ENCODE measurements around the gene MLX.
"Not testable (repeated sequence)": the region's sequence is repeated elsewhere in the genome, so short reads cannot be mapped to it uniquely, and the experiment has no call there.

MLX gene

GRCh38 chr17:42553161-42553818 lies 13.6 kb upstream of the MLX start:
- intact Hi-C loops (cut with DNase I), result no loop called here
- DNase-seq, result peak in 2 of 10 donors; percentile 72 to 79

- peak in 1 of 10 donors; percentile 72 for DNase-seq
- intact Hi-C loops (cut with DNase I), result no loop called here
These were observed 13.0 kb upstream of the MLX start for GRCh38 chr17:42553866-42554249.

DNA sequence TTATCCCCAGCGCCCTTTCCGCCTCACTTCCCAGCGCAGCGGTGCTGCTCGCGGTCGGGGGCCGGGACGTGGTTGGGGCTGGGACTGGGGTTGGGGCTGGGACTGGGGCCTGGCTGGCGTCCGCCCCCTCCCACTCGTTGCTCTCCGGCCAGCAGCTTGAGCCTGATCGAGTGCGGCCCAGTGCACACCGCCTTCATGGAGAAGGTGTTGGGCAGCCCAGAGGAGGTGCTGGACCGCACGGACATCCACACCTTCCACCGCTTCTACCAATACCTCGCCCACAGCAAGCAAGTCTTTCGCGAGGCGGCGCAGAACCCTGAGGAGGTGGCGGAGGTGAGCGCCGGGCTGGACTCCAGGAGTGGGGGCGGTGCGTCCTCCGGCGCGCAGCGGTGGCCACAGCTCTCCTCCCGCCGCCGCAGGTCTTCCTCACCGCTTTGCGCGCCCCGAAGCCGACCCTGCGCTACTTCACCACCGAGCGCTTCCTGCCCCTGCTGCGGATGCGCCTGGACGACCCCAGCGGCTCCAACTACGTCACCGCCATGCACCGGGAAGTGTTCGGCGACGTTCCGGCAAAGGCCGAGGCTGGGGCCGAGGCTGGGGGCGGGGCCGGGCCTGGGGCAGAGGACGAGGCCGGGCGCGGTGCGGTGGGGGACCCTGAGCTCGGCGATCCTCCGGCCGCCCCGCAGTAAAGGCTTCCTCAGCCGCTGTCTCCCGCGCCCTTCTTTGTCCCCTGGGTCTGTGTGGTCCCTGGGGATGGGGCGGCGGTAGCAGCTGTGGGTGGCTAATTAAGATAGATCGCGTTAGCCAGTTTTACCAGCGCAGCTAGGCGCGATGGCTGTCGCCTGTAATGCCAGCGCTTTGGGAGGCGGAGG lies 12.4 kb upstream of the MLX start:
- intact Hi-C loops (cut with DNase I), result no loop called here
- peak; percentile 82 to 98 (median 92) for DNase-seq

DNA sequence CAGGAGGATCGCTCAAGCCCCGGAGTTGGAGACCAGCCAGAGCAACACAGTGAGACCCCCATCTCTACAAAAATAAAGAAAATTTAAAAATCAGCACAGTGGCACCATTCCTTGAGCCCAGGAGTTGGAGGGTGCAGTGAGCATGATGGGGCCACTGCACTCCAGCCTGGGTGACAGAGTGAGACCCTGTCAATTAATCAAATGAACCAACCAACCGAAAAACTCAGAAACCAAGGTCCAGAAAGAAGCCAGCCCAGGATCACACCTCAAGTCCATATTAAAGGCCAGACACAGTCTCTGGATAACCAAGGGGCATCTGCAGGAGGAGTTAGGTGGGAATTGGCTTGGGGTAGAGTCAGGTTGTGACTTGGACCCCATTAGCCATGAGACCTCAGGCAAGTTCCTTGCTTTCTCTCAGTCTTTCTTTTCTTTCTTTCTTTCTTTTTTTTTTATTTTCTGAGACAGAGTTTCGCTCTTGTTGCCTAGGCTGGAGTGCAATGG lies 11.7 kb upstream of the MLX start:
- intact Hi-C loops (cut with DNase I), result no loop called here
- peak in 1 of 10 donors; percentile 15 for DNase-seq

DNA sequence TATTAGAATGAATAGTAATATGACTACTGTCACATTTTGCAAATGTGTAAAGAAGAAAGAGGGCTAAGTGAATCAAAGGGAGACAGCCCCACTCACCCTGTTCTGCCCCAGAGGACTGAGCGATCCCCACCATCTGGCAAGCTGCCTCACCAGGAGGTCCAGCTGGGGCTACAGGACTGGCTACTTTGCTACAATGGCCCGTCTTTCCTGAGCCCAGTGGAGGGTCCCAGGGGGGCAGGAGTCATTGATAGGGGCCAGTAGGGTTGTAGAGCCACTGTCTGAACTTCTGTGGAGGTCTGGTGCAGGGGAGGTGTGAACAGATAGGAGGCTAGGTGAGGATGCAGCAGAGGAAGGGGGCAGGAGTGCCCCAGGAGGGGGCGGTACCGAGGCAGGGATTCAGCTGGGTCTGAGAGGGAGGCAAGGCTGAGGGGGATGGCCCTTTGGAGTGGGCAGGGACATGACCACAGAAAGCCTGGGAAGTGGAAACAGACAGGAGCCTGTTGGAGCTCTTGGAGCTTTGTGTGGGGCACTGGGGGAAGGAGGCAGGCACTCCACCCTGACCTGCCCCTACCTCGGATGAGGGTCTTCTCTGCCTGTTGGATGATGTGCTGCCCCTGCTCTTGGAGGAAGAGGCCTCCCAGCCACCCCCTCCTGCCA lies 10.8 kb upstream of the MLX start:
- DNase-seq, result peak in 1 of 10 donors; percentile 85
- intact Hi-C loops (cut with DNase I), result not testable (repeated sequence)

- DNase-seq, result peak in 1 of 10 donors; percentile 29
- intact Hi-C loops (cut with DNase I), result no loop called here
These were observed 7.8 kb upstream of the MLX start for GRCh38 chr17:42559075-42559474.

DNA sequence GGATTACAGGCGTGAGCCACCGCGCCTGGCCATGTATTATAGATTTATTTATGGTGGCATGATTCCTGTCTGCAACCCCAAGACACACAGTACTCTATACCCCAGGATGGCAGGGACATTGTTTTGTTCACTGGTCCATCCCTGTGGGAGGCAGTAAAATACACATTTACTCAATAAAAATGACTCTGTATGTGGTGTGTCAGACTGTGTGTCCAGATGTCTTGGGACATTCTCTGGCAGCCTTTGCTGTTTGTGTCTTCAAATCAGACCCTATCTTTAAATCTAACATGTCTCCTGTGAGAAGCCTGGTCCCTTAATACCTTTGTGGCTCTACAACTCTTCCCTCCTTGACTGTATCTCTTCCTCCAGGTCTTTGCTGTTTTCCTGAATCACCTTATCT lies 6.7 kb upstream of the MLX start:
- intact Hi-C loops (cut with DNase I), result no loop called here
- DNase-seq, result peak in 1 of 10 donors; percentile 2

DNA sequence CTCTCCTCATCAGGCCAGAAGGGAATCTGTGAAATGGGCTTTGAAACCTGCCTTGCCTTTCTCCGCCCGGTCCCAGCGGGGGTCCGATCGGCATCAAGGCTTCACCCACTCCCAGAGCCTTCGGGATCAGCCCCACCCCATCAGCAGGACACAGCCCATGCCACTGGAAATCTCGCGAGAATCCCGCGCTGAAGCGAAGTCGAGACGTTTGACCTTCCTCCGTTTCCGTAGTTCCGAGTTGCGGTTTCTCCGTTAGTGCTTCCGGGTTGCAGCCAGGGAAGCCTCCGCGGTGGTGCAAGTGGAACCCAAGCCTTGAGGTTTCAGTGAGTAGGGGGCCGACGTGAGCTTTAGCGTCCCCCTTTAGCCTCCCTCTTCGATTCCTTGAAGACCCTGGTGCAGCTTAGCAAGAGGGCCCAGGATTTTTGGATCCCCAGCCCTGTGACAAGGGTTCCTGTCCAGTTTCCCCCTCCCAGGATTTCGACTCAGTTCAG lies 5.0 kb upstream of the MLX start, which contains the start of gene COASY:
TSS of gene COASY (plus strand) at position 252 of the 491 bp plus-strand sequence. CDS start 475 bp downstream, outside the sequence.
- intact Hi-C loops (cut with DNase I), result no loop called here
- DNase-seq, result peak; percentile 88 to 99 (median 94)

DNA sequence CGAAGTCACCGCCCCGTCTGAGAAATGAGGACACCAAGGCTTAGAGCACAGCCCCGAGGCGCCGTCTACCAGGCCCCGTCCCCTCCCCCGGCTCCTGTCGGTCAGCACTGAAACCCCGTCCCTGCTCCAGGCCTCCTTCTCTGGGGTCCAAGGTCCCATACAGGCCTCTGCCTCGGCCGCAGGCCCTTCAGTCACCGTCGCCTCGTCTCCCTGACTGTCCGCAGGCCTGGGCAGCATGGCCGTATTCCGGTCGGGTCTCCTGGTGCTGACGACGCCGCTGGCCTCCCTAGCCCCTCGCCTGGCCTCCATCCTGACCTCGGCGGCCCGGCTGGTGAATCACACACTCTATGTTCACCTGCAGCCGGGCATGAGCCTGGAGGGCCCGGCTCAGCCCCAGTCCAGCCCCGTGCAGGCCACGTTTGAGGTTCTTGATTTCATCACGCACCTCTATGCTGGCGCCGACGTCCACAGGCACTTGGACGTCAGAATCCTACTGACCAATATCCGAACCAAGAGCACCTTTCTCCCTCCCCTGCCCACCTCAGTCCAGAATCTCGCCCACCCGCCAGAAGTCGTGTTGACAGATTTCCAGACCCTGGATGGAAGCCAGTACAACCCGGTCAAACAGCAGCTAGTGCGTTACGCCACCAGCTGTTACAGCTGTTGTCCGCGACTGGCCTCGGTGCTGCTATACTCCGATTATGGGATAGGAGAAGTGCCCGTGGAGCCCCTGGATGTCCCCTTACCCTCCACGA lies 4.3 kb upstream of the MLX start:
- intact Hi-C loops (cut with DNase I), result no loop called here
- peak in 3 of 10 donors; percentile 71 to 85 (median 76) for DNase-seq

- intact Hi-C loops (cut with DNase I), result no loop called here
- peak in 1 of 10 donors; percentile 31 for DNase-seq
These were observed 3.8 kb upstream of the MLX start for GRCh38 chr17:42563143-42563509.

- no peak for DNase-seq
- intact Hi-C loops (cut with DNase I), result no loop called here
These were observed 3.4 kb upstream of the MLX start for GRCh38 chr17:42563543-42563942.

DNA sequence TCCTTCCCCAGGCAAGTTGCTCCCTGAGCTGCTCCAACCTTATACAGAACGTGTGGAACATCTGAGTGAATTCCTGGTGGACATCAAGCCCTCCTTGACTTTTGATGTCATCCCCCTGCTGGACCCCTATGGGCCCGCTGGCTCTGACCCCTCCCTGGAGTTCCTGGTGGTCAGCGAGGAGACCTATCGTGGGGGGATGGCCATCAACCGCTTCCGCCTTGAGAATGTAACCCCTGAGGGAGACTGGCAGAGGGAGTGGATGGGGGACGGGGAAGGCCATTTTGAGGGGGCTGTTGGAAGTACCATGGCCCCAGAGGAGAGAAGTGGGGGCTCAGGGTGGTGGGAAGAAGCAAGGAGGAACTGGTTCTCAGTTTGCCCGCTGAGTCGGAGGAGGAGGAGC lies 3.0 kb upstream of the MLX start:
- intact Hi-C loops (cut with DNase I), result no loop called here
- DNase-seq, result peak in 1 of 10 donors; percentile 37

- peak in 1 of 10 donors; percentile 52 for DNase-seq
- intact Hi-C loops (cut with DNase I), result no loop called here
These were observed 1.9 kb upstream of the MLX start for GRCh38 chr17:42564815-42565522.

DNA sequence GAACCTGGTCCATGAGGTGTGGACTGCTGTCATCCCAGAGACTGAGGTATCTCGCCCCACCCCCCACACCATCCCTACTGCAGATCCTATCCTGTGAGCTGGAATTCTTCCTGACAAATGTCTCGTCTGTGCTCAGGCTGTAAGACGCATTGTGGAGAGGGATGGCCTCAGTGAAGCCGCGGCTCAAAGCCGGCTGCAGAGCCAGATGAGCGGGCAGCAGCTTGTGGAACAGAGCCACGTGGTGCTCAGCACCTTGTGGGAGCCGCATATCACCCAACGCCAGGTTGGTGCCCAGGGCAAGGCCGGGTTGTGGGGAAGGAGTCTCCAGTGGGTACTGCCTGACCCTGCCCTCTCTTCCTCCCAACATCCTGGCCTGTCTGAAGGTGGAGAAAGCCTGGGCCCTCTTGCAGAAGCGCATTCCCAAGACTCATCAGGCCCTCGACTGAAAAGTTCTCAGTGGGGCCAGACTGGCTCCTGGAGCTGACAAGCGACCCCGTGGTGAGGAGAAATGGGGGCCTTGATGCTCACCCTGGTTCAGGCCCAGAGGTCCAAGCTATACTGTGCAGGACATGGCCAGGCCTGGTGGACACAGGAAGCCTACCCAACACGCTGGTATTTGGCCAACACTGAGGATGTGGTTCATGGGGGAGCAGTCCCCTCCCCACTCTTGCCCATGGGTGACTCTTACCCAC lies 1.2 kb upstream of the MLX start:
- intact Hi-C loops (cut with DNase I), result no loop called here

GRCh38 chr17:42566215-42566882 lies 551 bp upstream of the MLX start:
- peak in 2 of 10 donors; percentile 34 to 67 for DNase-seq
- intact Hi-C loops (cut with DNase I), result no loop called here

More for the DNA sequence above, 1.2 kb upstream of the MLX start:
- peak in 2 of 10 donors; percentile 40 to 57 for DNase-seq

DNA sequence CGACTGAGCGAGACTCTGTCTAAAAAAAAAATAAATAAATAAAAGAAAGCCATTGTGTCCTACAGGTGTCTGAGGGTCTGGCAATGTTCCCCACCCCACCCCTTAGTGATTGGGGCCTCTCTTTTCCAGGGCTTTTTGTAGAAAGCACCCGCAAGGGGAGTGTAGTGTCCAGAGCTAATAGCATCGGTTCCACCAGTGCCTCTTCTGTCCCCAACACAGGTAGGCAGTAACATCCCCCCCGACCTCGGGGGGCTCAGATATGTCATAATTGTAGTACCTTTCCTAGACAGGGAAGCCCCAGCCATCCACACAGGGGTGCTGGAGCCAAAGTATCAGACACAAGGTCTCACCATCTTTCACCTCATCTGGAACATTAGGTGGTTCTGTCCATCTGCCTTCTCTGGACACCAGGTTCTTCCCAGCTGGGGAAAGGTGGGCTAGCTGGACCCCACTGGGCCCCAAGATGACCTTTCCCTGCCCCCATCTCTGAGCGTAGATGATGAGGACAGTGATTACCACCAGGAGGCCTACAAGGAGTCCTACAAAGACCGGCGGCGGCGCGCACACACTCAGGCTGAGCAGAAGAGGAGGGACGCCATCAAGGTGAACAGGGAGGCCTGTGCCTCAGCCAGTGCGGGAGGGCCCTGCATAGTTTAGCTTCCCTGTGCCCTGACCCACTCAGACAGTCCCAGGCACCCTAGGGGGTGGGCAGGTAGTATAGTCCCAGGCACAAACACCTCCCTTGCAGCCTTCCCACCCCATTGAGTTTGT lies 1.6 kb downstream of the MLX start:
- intact Hi-C loops (cut with DNase I), result no loop called here
- peak in 1 of 10 donors; percentile 73 for DNase-seq

- intact Hi-C loops (cut with DNase I), result no loop called here
- peak in 1 of 10 donors; percentile 29 for DNase-seq
These were observed 4.7 kb downstream of the MLX start for GRCh38 chr17:42571435-42572225.

All from posterior cingulate gyrus (tissue), 11 donors.